ENCODE measurements around the gene GALK2.

GRCh38 chr15:49327927-49328326, 157.9 kb downstream of the GALK2 start:
- TF ChIP-seq RAD21 (conservative IDR thresholded peaks at IDR 0.05 in 1 of 2, IDR thresholded peaks at IDR 0.05 in 1 of 2) (no peak), EP300 (IDR thresholded peaks at IDR 0.05) (no peak), CTCF (IDR thresholded peaks at IDR 0.05) (no peak), RCOR1 (IDR thresholded peaks at IDR 0.05; ENCODE audit: low read depth, low read length) (no peak), BHLHE40 (IDR thresholded peaks at IDR 0.05; ENCODE audit: low read depth, low read length) (no peak), CEBPB (IDR thresholded peaks at IDR 0.05) (no peak), POLR2A (IDR thresholded peaks at IDR 0.05; ENCODE audit: low read length) (no peak)
